NCI-H1092 treated with DMSO at 0.1 percent for 48 hours (cell line): ENCODE measurements around the gene CRYZL1.
"Not testable (repeated sequence)": the region's sequence is repeated elsewhere in the genome, so short reads cannot be mapped to it uniquely, and the experiment has no call there.

ENCODE experiments used
- DNase-seq: peaks from one replicate; lab custom pipeline; 2025; lab: John Stamatoyannopoulos, UW

CRYZL1 gene

GRCh38 chr21:33626151-33626550 is 15.4 kb downstream of the CRYZL1 start:
- DNase-seq, result not testable (repeated sequence)

GRCh38 chr21:33622253-33622652 is 19.3 kb downstream of the CRYZL1 start:
- no peak for DNase-seq

GRCh38 chr21:33619726-33620125 is 21.8 kb downstream of the CRYZL1 start:
- no peak for DNase-seq

GRCh38 chr21:33618407-33618806 is 23.1 kb downstream of the CRYZL1 start:
- DNase-seq, result no peak

GRCh38 chr21:33617565-33617964 is 24.0 kb downstream of the CRYZL1 start:
- DNase-seq, result not testable (repeated sequence)

- DNase-seq, result no peak
These were observed 30.4 kb downstream of the CRYZL1 start for GRCh38 chr21:33611006-33611744.

GRCh38 chr21:33608559-33608958 is 33.0 kb downstream of the CRYZL1 start:
- no peak for DNase-seq

GRCh38 chr21:33598051-33598450 is 43.5 kb downstream of the CRYZL1 start:
- DNase-seq, result no peak

GRCh38 chr21:33588485-33589335 is 52.8 kb downstream of the CRYZL1 start, which contains the start of gene DONSON:
Gene DONSON (minus strand): TSS chr21:33588684. CDS start chr21:33588641, 43 bp downstream.
- DNase-seq, result peak; percentile 81

- DNase-seq, result peak; percentile 51
These were observed 53.6 kb downstream of the CRYZL1 start for GRCh38 chr21:33587792-33588484.

- no peak for DNase-seq
These were observed 54.6 kb downstream of the CRYZL1 start for GRCh38 chr21:33586927-33587326.

- DNase-seq, result no peak
These were observed 57.1 kb downstream of the CRYZL1 start for GRCh38 chr21:33584455-33584854.

- no peak for DNase-seq
These were observed 62.5 kb downstream of the CRYZL1 start for GRCh38 chr21:33578959-33579542.

- DNase-seq, result no peak
These were observed 63.3 kb downstream of the CRYZL1 start for GRCh38 chr21:33578214-33578613.

GRCh38 chr21:33576741-33577141 is 64.8 kb downstream of the CRYZL1 start:
- DNase-seq, result not testable (repeated sequence)

GRCh38 chr21:33572350-33572749 is 69.2 kb downstream of the CRYZL1 start:
- no peak for DNase-seq

- DNase-seq, result no peak
These were observed 71.5 kb downstream of the CRYZL1 start for GRCh38 chr21:33569991-33570390.

GRCh38 chr21:33568448-33568847 is 73.1 kb downstream of the CRYZL1 start:
- no peak for DNase-seq

GRCh38 chr21:33567914-33568313 is 73.6 kb downstream of the CRYZL1 start:
- no peak for DNase-seq

GRCh38 chr21:33566514-33566913 is 75.0 kb downstream of the CRYZL1 start:
- DNase-seq, result no peak

- DNase-seq, result no peak
These were observed 79.2 kb downstream of the CRYZL1 start for GRCh38 chr21:33562389-33562788.

GRCh38 chr21:33561373-33561772 is 80.2 kb downstream of the CRYZL1 start:
- DNase-seq, result no peak
